BJ (cell line): ENCODE results near the gene SSTR3. TPM values are rescaled to one million over a fixed set of nuclear protein-coding genes. Genes with fewer than 3 reads are reported as not detected.

Experiments
- CTCF ChIA-PET: fragments of 350-600 bp; formaldehyde crosslinking; extraction: SDS; loops from one replicate; lab custom pipeline; 2021; ENCODE audit warnings: antibody characterized with exemption, inconsistent platforms; lab: Yijun Ruan, JAX
- POLR2A ChIA-PET: fragments of 300-600 bp; sonication (Branson Sonifier 250); formaldehyde crosslinking; extraction: SDS; loops from one replicate; lab custom pipeline; 2021; ENCODE audit warnings: antibody characterized with exemption; lab: Charles Lee
- DNase-seq: peaks from one replicate; pipeline ENCODE4 v3.0.0-alpha.2; 2011; ENCODE audit warnings: low read depth
- H3K27me3 ChIP-seq: 2 replicates; pipeline ENCODE4 v1.6.0; 2011; ENCODE audit warnings: low read length; ENCODE audit not compliant: control insufficient read depth, insufficient read depth
- H3K36me3 ChIP-seq: 2 replicates; pipeline ENCODE4 v1.5.1; 2011; ENCODE audit warnings: low read length; ENCODE audit not compliant: control insufficient read depth, insufficient read depth
- H3K4me3 ChIP-seq: 2 replicates; pipeline ENCODE4 v1.5.1; 2011; ENCODE audit warnings: low read depth, mild to moderate bottlenecking, control low read depth, low read length
- polyA plus RNA-seq: library from polyadenylated mRNA; depleted of rRNA; stranded (reverse); fragments of >200 nt; gene quantifications from 2 replicates; pipeline ENCODE4 v1.2.3, GENCODE V29; 2011
- TF ChIP-seq, protein P1 (sequence below): IDR thresholded peaks from 2 replicates; pipeline ENCODE4 v1.5.1; 2011; ENCODE audit warnings: low read depth, mild to moderate bottlenecking, control low read depth, inconsistent platforms, low read length, moderate library complexity; ENCODE audit not compliant: insufficient read depth

Gene SSTR3
- polyA plus RNA-seq, 1 experiment = not detected

DNA sequence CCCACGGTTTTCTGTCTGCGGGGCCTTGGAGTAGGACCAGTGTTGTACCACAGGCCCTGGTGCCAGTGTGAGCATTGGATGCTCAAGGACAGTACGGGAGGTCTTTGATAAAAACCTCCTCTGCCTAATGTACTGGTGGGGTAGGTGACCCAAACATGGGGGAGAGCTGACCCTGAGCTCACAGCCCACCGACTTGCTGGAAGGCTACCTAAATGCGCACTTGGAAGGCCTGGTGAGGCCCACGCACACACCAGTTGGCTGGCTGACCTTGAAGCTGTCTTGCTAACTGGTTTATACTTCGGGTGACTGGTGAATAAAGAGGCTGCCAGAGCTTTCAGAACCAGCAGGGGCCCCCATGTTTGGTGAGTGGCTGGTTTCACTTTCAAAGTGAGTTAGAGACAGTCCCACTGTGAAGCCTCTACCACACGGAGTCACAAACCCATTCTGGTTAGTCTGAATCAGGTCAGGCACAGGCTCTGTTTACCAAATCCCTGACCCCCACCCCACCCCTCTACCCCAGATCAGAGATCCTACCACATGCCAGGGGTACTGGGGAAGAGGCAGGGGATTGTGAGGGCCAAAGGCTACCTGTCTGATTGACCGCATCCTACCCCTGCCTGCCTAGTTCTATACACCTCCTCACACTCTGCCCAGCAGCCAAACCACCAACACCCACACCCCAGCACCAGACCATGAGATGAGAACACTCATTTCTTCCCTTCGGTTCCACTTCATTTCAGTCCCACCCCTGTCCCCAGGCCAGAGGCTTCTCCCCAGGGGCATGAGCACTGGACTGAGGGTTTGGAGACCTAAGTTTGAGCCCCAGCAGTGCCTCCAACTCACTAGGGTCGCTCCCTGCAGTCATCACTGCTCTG is 49.8 kb downstream of the SSTR3 start:
- ChIA-PET POLR2A (no interaction called here), CTCF (interaction anchor here (0.8 to 9.7 kb wide), 4 partner anchors 10 to 98 kb away, joined by 3 to 161 read pairs (median 4); no protein-coding TSS in a partner anchor)
- H3K27me3 ChIP-seq = peaks cover 9% of the 10 kb centered on the region
- no peak overlapping the region for H3K4me3 ChIP-seq
- DNase-seq = no peak
- H3K36me3 ChIP-seq = no peaks in the 10 kb centered on the region
- TF ChIP-seq, protein P1, sequence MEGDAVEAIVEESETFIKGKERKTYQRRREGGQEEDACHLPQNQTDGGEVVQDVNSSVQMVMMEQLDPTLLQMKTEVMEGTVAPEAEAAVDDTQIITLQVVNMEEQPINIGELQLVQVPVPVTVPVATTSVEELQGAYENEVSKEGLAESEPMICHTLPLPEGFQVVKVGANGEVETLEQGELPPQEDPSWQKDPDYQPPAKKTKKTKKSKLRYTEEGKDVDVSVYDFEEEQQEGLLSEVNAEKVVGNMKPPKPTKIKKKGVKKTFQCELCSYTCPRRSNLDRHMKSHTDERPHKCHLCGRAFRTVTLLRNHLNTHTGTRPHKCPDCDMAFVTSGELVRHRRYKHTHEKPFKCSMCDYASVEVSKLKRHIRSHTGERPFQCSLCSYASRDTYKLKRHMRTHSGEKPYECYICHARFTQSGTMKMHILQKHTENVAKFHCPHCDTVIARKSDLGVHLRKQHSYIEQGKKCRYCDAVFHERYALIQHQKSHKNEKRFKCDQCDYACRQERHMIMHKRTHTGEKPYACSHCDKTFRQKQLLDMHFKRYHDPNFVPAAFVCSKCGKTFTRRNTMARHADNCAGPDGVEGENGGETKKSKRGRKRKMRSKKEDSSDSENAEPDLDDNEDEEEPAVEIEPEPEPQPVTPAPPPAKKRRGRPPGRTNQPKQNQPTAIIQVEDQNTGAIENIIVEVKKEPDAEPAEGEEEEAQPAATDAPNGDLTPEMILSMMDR = no peak

DNA sequence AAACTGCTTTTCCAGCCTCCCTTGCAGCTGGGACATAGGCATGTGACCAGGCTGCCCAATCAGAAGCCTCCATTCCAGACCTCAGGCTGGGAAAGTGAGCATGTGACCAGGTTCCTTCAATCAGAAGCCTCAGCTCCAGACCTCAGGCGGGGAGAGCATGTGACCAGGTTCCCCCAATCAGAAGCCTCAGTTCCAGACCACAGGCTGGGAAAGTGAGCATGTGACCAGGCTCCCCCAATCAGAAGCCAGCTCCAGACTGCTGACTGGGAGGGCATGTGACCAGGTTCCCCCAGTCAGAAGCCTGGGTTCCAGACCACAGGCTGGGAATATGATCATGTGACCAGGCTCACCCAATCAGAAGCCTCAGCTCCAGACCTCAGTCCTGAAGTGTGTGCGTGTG is 50.8 kb downstream of the SSTR3 start:
- H3K4me3 ChIP-seq = no peak overlapping the region
- ChIA-PET CTCF (interaction anchor here (0.8 to 9.7 kb wide), 4 partner anchors 9 to 83 kb away, joined by 3 to 161 read pairs (median 4); no protein-coding TSS in a partner anchor), POLR2A (no interaction called here)
- TF ChIP-seq, protein P1 = no peak
- no peak for DNase-seq
- H3K27me3 ChIP-seq = peaks cover 9% of the 10 kb centered on the region
- no peaks in the 10 kb centered on the region for H3K36me3 ChIP-seq

DNA sequence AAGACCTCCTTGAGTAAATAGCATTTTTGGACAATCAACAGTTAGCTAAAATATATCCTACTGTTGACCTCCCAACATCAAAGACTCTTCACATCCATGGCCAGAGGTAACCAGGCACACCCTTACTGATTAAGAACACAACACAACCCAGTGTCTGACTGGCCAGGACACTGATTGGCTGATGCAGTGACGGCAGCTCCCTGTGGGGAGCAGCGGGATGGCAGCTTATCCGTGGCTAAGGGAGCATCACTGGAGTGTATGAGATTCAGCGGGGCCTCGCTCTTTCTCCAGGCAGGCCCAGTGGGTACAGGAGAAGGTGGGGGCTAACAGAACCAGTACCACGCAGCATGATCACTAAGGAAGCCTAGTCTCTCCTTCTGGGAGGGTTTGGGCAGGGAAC is 52.2 kb downstream of the SSTR3 start:
- CTCF ChIA-PET = interaction anchor here (9.7 kb wide), 1 partner anchor 38 kb away, joined by 161 read pairs; no protein-coding TSS in a partner anchor
- Histone ChIP-seq H3K36me3 (no peaks in the 10 kb centered on the region), H3K4me3 (no peak overlapping the region), H3K27me3 (peaks cover 11% of the 10 kb centered on the region)
- POLR2A ChIA-PET = no interaction called here
- no peak for DNase-seq
- TF ChIP-seq, protein P1 = no peak

DNA sequence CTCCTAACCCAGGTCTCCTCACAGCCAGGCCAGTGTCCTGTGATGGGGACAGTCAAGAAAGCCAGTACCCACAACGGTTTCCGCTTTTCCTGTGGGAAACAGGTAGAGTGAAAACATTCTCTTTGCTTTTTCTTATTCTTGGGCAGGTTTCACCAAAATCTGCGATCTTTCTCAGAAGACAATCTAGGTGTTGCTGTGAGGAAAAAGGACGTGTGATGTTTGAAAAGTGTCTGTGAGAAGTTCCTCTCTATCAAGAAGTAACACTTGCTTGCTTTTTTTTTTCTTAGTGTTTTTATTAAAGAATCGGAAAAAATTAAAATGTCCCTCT is 53.4 kb downstream of the SSTR3 start:
- peaks cover 11% of the 10 kb centered on the region for H3K27me3 ChIP-seq
- POLR2A ChIA-PET = no interaction called here
- TF ChIP-seq, protein P1 = no peak
- CTCF ChIA-PET = no interaction called here
- H3K4me3 ChIP-seq = no peak overlapping the region
- H3K36me3 ChIP-seq = no peaks in the 10 kb centered on the region
- DNase-seq = no peak

DNA sequence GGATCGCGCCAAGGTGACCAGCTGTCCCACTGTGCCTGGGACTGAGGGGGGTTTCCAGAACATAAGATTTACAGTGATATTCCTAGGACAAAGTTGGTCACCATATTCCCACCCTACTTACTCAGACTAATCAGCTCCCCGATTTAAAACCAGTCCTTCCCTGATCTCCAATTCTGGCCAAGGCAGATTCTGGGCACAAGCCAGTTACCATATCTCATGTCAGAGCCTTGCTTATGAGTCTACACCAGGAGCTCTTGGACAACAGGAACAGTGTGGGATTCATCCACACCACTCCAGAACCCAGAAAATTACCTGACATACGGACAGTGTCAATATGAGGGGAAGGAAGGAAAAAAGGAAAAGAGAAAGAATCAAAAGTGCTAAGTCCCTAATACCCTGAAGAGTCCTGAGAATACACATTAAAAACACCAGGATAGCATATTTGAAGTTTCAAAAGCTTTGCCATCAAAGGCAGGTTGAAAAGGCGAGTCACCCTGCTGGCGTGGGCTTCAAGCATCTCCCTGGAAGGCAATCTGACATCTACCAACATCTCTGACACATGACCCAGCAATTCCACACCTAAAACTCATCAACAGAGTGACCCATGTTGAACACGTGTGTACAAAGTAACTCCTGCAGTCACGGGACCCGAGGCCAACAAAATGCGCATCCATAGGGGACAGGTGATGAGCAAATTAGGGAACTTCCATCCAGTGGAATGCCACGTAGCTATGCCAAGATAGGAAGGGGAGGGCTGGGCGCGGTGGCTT is 54.6 kb downstream of the SSTR3 start:
- ChIA-PET POLR2A (no interaction called here), CTCF (interaction anchor here (1.2 to 2.3 kb wide), 3 partner anchors 10 to 81 kb away, joined by 3 to 16 read pairs (median 8); no protein-coding TSS in a partner anchor)
- no peak for DNase-seq

More for the DNA sequence above, 54.6 kb downstream of the SSTR3 start:
- Histone ChIP-seq H3K36me3 (no peaks in the 10 kb centered on the region), H3K27me3 (peaks cover 9% of the 10 kb centered on the region), H3K4me3 (no peak overlapping the region)
- TF ChIP-seq, protein P1 = no peak
